HFF-Myc (cell line): ENCODE results near the gene RBFOX2.

Experiments used
- DNase-seq: peaks from one replicate; pipeline ENCODE4 v3.0.0-alpha.2; 2011; ENCODE audit warnings: low read depth; ENCODE audit errors: extremely low read depth
- H3K4me3 ChIP-seq: replicated peaks from 2 replicates; pipeline ENCODE4 v1.5.1; 2011; ENCODE audit warnings: low read depth, mild to moderate bottlenecking, control low read depth, low read length
- TF ChIP-seq, protein P1 (sequence below): IDR thresholded peaks from 2 replicates; pipeline ENCODE4 v1.5.1; 2012; ENCODE audit warnings: mild to moderate bottlenecking, low read depth, low read length, control low read depth; ENCODE audit errors: missing control alignments

RBFOX2 gene

DNA sequence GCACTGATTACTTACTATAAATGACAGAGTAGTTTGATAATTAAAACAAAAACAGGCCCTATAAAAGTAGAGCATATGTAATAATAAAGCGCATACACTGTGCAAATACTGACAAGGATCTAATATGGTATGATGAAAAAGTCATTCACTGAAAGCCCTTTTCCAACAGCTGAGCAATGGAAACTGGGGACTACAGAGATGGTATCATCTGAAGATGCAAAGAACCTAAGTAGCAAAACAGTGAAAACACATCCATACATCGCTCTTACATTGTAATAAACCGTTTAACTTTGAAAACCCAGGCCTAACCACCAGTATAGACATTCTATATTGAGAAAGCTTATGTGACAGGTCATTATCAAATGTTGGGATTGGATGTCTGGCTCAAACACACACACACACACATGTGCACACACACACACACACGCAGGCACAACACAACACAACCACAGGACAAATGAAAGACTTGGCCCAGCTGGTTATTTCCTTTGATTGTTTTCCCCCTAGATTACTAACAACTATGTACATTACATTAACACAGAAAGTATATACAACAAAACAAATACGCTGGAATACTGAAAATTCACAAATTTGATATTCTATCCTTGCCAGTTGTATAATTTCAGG, 191.4 kb downstream of the RBFOX2 start:
- H3K4me3 ChIP-seq: peak overlapping the region; percentile 64
- DNase-seq: no peak
- TF ChIP-seq, protein P1, sequence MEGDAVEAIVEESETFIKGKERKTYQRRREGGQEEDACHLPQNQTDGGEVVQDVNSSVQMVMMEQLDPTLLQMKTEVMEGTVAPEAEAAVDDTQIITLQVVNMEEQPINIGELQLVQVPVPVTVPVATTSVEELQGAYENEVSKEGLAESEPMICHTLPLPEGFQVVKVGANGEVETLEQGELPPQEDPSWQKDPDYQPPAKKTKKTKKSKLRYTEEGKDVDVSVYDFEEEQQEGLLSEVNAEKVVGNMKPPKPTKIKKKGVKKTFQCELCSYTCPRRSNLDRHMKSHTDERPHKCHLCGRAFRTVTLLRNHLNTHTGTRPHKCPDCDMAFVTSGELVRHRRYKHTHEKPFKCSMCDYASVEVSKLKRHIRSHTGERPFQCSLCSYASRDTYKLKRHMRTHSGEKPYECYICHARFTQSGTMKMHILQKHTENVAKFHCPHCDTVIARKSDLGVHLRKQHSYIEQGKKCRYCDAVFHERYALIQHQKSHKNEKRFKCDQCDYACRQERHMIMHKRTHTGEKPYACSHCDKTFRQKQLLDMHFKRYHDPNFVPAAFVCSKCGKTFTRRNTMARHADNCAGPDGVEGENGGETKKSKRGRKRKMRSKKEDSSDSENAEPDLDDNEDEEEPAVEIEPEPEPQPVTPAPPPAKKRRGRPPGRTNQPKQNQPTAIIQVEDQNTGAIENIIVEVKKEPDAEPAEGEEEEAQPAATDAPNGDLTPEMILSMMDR: no peak

GRCh38 chr22:35835998-35836691, 192.5 kb downstream of the RBFOX2 start:
- TF ChIP-seq, protein P1: no peak
- DNase-seq: peak; percentile 93
- peak overlapping the region; percentile 64 for H3K4me3 ChIP-seq

DNA sequence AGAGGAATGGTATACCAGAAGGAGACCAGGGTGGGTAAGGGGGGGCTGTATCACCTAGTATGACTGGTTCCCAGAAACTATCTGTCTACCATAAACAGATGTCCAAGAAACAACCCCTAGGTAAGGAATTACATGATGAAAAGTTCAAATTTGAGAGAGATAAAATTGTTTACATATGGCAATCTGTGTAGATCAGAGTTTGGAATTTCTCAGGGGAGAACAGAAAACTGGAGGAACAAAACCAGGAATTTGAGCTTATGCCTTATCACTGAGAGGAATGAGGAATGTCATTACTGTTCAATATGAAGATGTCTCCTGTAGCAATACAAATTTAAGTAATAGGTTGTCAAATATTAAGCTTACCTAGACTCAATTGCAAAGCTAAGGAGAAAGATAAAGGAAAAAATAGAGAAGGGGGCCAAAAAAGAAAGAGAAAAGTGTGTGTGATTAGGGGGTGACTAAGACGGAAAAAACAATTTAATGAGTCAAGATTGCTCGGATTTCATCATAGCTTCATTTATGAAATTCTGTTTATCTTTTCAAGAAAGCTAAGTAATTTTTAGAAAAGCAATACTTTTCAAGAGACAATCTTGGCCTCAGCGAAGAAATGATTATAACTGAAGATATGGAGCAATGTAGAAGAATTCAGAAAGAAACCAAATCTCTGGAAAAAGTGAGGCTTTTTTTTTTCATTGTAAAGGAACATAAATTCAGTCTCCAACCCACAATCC, 193.2 kb downstream of the RBFOX2 start:
- DNase-seq: no peak
- peak overlapping the region; percentile 64 for H3K4me3 ChIP-seq
- TF ChIP-seq, protein P1: no peak

- TF ChIP-seq, protein P1: no peak
- H3K4me3 ChIP-seq: peak overlapping the region; percentile 64
- no peak for DNase-seq
Observed at GRCh38 chr22:35834061-35834460, 194.6 kb downstream of the RBFOX2 start.

DNA sequence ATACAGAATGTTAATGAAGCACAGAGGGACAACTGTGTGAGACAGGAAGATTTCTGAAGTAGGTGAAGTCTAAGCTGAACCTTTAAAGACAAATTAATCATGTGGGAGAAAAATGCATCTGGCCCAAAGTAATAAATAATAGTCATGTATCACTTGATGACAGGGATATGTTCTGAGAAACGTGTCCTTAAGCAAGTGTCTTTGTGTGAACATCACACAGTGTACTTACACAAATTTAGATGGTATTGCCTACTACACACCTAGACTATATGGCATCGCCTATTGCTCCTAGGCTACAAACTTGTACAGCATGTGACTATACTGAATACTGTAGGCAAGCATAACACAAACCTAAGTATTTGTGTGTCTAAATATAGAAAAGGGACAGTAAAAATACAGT, 198.3 kb downstream of the RBFOX2 start:
- H3K4me3 ChIP-seq: no peak overlapping the region
- TF ChIP-seq, protein P1: no peak
- no peak for DNase-seq

GRCh38 chr22:35824256-35824655, 204.4 kb downstream of the RBFOX2 start:
- DNase-seq: no peak
- no peak overlapping the region for H3K4me3 ChIP-seq
- TF ChIP-seq, protein P1: no peak
